DOHH2 (cell line): ENCODE results near the gene MRPL40.

Experiments used
- H3F3A ChIP-seq: fragments of 200-600 bp; sonication (generic), shearing (Covaris generic); 2 replicates; pipeline ENCODE4 v1.6.0; 2016; ENCODE audit warnings: antibody characterized with exemption, mild to moderate bottlenecking; ENCODE audit not compliant: control insufficient read depth, insufficient read depth
- H3K27ac ChIP-seq: fragments of 200-600 bp; sonication (generic); 2 replicates; pipeline ENCODE4 v1.5.1; 2014; ENCODE audit warnings: low read depth, mild to moderate bottlenecking, low read length, moderate library complexity
- H3K27me3 ChIP-seq: fragments of 200-600 bp; sonication (generic); 2 replicates; pipeline ENCODE4 v1.6.1; 2014; ENCODE audit warnings: mild to moderate bottlenecking, low read length, mixed read lengths; ENCODE audit not compliant: control insufficient read depth
- H3K36me3 ChIP-seq: fragments of 200-600 bp; sonication (generic); 2 replicates; pipeline ENCODE4 v1.6.1; 2014; ENCODE audit warnings: mild to moderate bottlenecking, low read length, moderate library complexity, mixed read lengths; ENCODE audit not compliant: control insufficient read depth
- H3K4me1 ChIP-seq: fragments of 200-600 bp; sonication (generic); 2 replicates; pipeline ENCODE4 v1.6.1; 2014; ENCODE audit warnings: mild to moderate bottlenecking, low read length, mixed read lengths; ENCODE audit not compliant: control insufficient read depth
- H3K4me2 ChIP-seq: fragments of 200-600 bp; sonication (generic); 2 replicates; pipeline ENCODE4 v1.6.0; 2014; ENCODE audit warnings: mild to moderate bottlenecking, low read length, moderate library complexity
- H3K4me3 ChIP-seq: fragments of 200-600 bp; sonication (generic); 2 replicates; pipeline ENCODE4 v1.5.1; 2014; ENCODE audit warnings: mild to moderate bottlenecking, low read length, mixed read lengths
- H3K79me2 ChIP-seq: fragments of 200-600 bp; sonication (generic); 2 replicates; pipeline ENCODE4 v1.6.1; 2014; ENCODE audit warnings: mild to moderate bottlenecking, low read length, mixed read lengths; ENCODE audit not compliant: control insufficient read depth
- H3K9me2 ChIP-seq: fragments of 200-600 bp; sonication (generic); replicated peaks from 2 replicates; pipeline ENCODE4 v1.6.1; 2014; ENCODE audit warnings: mild to moderate bottlenecking, low read length, mixed read lengths; ENCODE audit not compliant: control insufficient read depth
- H3K9me3 ChIP-seq: fragments of 200-600 bp; sonication (generic); 2 replicates; pipeline ENCODE4 v1.6.1; 2014; ENCODE audit warnings: antibody characterized with exemption, low read length, mixed read lengths; ENCODE audit not compliant: control insufficient read depth, insufficient read depth
- H4K20me1 ChIP-seq: fragments of 200-600 bp; sonication (generic); 2 replicates; pipeline ENCODE4 v1.6.0; 2014; ENCODE audit warnings: low read depth, mild to moderate bottlenecking, antibody characterized with exemption, low read length, moderate library complexity; ENCODE audit not compliant: control insufficient read depth, insufficient read depth
- CTCF ChIP-seq: fragments of 200-600 bp; sonication (generic); IDR thresholded peaks from one replicate; pipeline ENCODE4 v1.5.1; 2014; ENCODE audit warnings: antibody characterized with exemption, mild to moderate bottlenecking, low read depth, low read length; ENCODE audit not compliant: poor library complexity, severe bottlenecking
- EZH2phosphoT487 ChIP-seq: fragments of 200-600 bp; sonication (generic); IDR thresholded peaks from 2 replicates; pipeline ENCODE4 v1.6.1; 2017; ENCODE audit warnings: borderline replicate concordance, mild to moderate bottlenecking, antibody characterized with exemption, low read length, moderate library complexity, mixed read lengths

Gene MRPL40

GRCh38 chr22:19404676-19405075 lies 27.7 kb upstream of the MRPL40 start:
- no peak overlapping the region for H3K4me3 ChIP-seq
- no peak for TF ChIP-seq EZH2phosphoT487
- no peak for TF ChIP-seq CTCF
- no peaks in the 10 kb centered on the region for H3K9me3 ChIP-seq
- H3K27ac ChIP-seq: no peak overlapping the region
- H3K36me3 ChIP-seq: peaks cover 83% of the 10 kb centered on the region
- no peaks in the 10 kb centered on the region for H3K9me2 ChIP-seq
- no peaks in the 10 kb centered on the region for H3F3A ChIP-seq
- no peaks in the 10 kb centered on the region for H3K27me3 ChIP-seq
- H3K4me2 ChIP-seq: no peak overlapping the region
- H3K79me2 ChIP-seq: no peaks in the 10 kb centered on the region
- H3K4me1 ChIP-seq: no peaks in the 10 kb centered on the region
- 0 out of 2 replicates have a peak, but pooled peaks cover 6% of the 10 kb centered on the region for H4K20me1 ChIP-seq

GRCh38 chr22:19405133-19405532 lies 27.2 kb upstream of the MRPL40 start:
- 0 out of 2 replicates have a peak, but pooled peaks cover 6% of the 10 kb centered on the region for H4K20me1 ChIP-seq
- H3K27me3 ChIP-seq: no peaks in the 10 kb centered on the region
- no peaks in the 10 kb centered on the region for H3K9me2 ChIP-seq
- TF ChIP-seq CTCF (no peak), EZH2phosphoT487 (no peak)
- no peak overlapping the region for H3K27ac ChIP-seq
- no peaks in the 10 kb centered on the region for H3F3A ChIP-seq
- peaks cover 85% of the 10 kb centered on the region for H3K36me3 ChIP-seq
- no peaks in the 10 kb centered on the region for H3K9me3 ChIP-seq
- H3K4me1 ChIP-seq: no peaks in the 10 kb centered on the region
- peaks cover under 1% of the 10 kb centered on the region; the same call in 1 of the 2 replicates for H3K79me2 ChIP-seq
- H3K4me2 ChIP-seq: no peak overlapping the region
- H3K4me3 ChIP-seq: no peak overlapping the region

DNA sequence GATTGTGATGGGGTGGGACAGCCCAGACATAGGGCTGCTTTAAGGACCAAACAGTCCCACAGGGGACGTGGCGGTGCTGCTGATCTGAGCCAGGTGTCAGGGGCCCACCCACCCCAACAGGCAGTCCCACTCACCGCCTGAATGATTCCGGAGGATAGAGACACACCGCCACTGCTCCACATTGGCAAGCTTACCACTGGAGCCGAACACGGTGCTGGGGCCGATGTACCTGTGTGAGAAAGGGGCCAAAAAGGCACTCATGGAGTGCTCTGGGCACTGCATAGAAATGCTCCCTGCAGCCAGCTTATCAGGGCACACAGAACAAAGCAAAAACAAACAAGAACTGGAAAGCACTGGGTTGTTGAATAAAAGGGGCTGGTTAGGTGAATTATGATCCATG lies 26.7 kb upstream of the MRPL40 start:
- Histone ChIP-seq H3K9me2 (no peaks in the 10 kb centered on the region), H4K20me1 (0 out of 2 replicates have a peak, but pooled peaks cover 5% of the 10 kb centered on the region), H3K4me1 (no peaks in the 10 kb centered on the region), H3K27me3 (no peaks in the 10 kb centered on the region), H3K4me2 (no peak overlapping the region), H3K36me3 (peaks cover 85% of the 10 kb centered on the region), H3K27ac (no peak overlapping the region), H3K4me3 (no peak overlapping the region), H3F3A (no peaks in the 10 kb centered on the region), H3K79me2 (peaks cover 5% of the 10 kb centered on the region), H3K9me3 (no peaks in the 10 kb centered on the region)
- no peak for TF ChIP-seq CTCF
- no peak for TF ChIP-seq EZH2phosphoT487
